Osteoblast (primary cell): ENCODE measurements around the gene NUP93. TPM values are rescaled to one million over a fixed set of nuclear protein-coding genes. Genes with fewer than 3 reads are reported as not detected.
"Not testable (repeated sequence)": the region's sequence is repeated elsewhere in the genome, so short reads cannot be mapped to it uniquely, and the experiment has no call there.

Experiments
- DNase-seq: peaks from one replicate; pipeline ENCODE4 v3.0.0; 2011; ENCODE audit warnings: low spot score, mixed read lengths; ENCODE audit not compliant: insufficient read length; ENCODE audit errors: missing footprints
- H2AFZ ChIP-seq: 2 replicates; pipeline ENCODE4 v1.6.0; 2011; ENCODE audit warnings: mild to moderate bottlenecking, low read length
- H3K27ac ChIP-seq: 2 replicates; pipeline ENCODE4 v1.5.1; 2011; ENCODE audit warnings: mild to moderate bottlenecking, low read depth, low read length, moderate library complexity
- H3K27me3 ChIP-seq: 2 replicates; pipeline ENCODE4 v1.6.0; 2012; ENCODE audit warnings: mild to moderate bottlenecking, control low read depth, inconsistent platforms, low read length, moderate library complexity; ENCODE audit not compliant: insufficient read depth
- H3K36me3 ChIP-seq: 2 replicates; pipeline ENCODE4 v1.5.1; 2011; ENCODE audit warnings: mild to moderate bottlenecking, low read length, control low read depth, moderate library complexity; ENCODE audit not compliant: insufficient read depth
- H3K4me1 ChIP-seq: 2 replicates; pipeline ENCODE4 v1.5.1; 2011; ENCODE audit warnings: mild to moderate bottlenecking, low read length, control low read depth, moderate library complexity; ENCODE audit not compliant: insufficient read depth
- H3K4me2 ChIP-seq: 2 replicates; pipeline ENCODE4 v1.6.0; 2011; ENCODE audit warnings: mild to moderate bottlenecking, low read length; ENCODE audit not compliant: insufficient read depth
- H3K4me3 ChIP-seq: fragments of 200-600 bp; sonication (generic); 3 replicates; pipeline ENCODE4 v1.5.1; 2012; ENCODE audit warnings: mild to moderate bottlenecking, low read length, inconsistent platforms; ENCODE audit not compliant: insufficient read depth
- H3K79me2 ChIP-seq: 2 replicates; pipeline ENCODE4 v1.6.0; 2012; ENCODE audit warnings: mild to moderate bottlenecking, low read length, control low read depth, inconsistent platforms; ENCODE audit not compliant: insufficient read depth
- H3K9me3 ChIP-seq: 2 replicates; pipeline ENCODE4 v1.5.1; 2011; ENCODE audit warnings: low read depth, low read length, control low read depth
- H4K20me1 ChIP-seq: 2 replicates; pipeline ENCODE4 v1.6.0; 2012; ENCODE audit warnings: mild to moderate bottlenecking, low read length, control low read depth; ENCODE audit not compliant: insufficient read depth
- CTCF ChIP-seq: IDR thresholded peaks from 2 replicates; pipeline ENCODE4 v1.5.1; 2011; ENCODE audit warnings: mild to moderate bottlenecking, low read depth, low read length, moderate library complexity; ENCODE audit errors: extremely low read depth
- total RNA-seq: library from RNA; depleted of rRNA; stranded (reverse); fragments of >200 nt; gene quantifications from 2 replicates; pipeline ENCODE4 v1.2.3, GENCODE V29; 2012

Gene NUP93
- total RNA-seq, 1 donor = 40.5 TPM

- Histone ChIP-seq H2AFZ (no peak overlapping the region), H3K4me3 (no peak overlapping the region), H4K20me1 (no peaks in the 10 kb centered on the region), H3K27me3 (no peaks in the 10 kb centered on the region), H3K79me2 (peaks cover 5% of the 10 kb centered on the region), H3K36me3 (peaks cover 2% of the 10 kb centered on the region), H3K4me1 (peaks cover 7% of the 10 kb centered on the region), H3K27ac (no peak overlapping the region), H3K9me3 (no peaks in the 10 kb centered on the region), H3K4me2 (no peak overlapping the region)
- TF ChIP-seq CTCF = no peak
- no peak for DNase-seq
These were observed 69.0 kb downstream of the NUP93 start for GRCh38 chr16:56798955-56799354.

GRCh38 chr16:56800355-56800754 lies 70.4 kb downstream of the NUP93 start:
- no peak for DNase-seq
- no peaks in the 10 kb centered on the region for H3K79me2 ChIP-seq
- H3K27me3 ChIP-seq = no peaks in the 10 kb centered on the region
- no peaks in the 10 kb centered on the region for H3K9me3 ChIP-seq
- no peak for TF ChIP-seq CTCF
- peaks cover 7% of the 10 kb centered on the region for H3K4me1 ChIP-seq
- no peak overlapping the region for H3K4me2 ChIP-seq
- H4K20me1 ChIP-seq = no peaks in the 10 kb centered on the region
- no peak overlapping the region for H3K4me3 ChIP-seq
- no peak overlapping the region for H2AFZ ChIP-seq
- H3K36me3 ChIP-seq = peaks cover 7% of the 10 kb centered on the region
- H3K27ac ChIP-seq = no peak overlapping the region

- DNase-seq = no peak
- Histone ChIP-seq H3K4me2 (no peak overlapping the region), H3K4me1 (peaks cover 8% of the 10 kb centered on the region), H3K4me3 (no peak overlapping the region), H3K9me3 (peaks cover 2% of the 10 kb centered on the region), H4K20me1 (no peaks in the 10 kb centered on the region), H3K27ac (no peak overlapping the region), H2AFZ (no peak overlapping the region), H3K27me3 (no peaks in the 10 kb centered on the region), H3K36me3 (peaks cover 21% of the 10 kb centered on the region), H3K79me2 (no peaks in the 10 kb centered on the region)
- no peak for TF ChIP-seq CTCF
These were observed 71.8 kb downstream of the NUP93 start for GRCh38 chr16:56801762-56802161.

- Histone ChIP-seq H2AFZ (no peak overlapping the region), H3K27ac (peak overlapping the region; percentile 11), H3K4me2 (no peak overlapping the region), H3K79me2 (no peaks in the 10 kb centered on the region), H3K4me1 (peaks cover 11% of the 10 kb centered on the region), H4K20me1 (no peaks in the 10 kb centered on the region), H3K9me3 (peaks cover 3% of the 10 kb centered on the region), H3K27me3 (no peaks in the 10 kb centered on the region), H3K4me3 (no peak overlapping the region), H3K36me3 (peaks cover 25% of the 10 kb centered on the region)
- no peak for TF ChIP-seq CTCF
- DNase-seq = peak; percentile 65
These were observed 77.2 kb downstream of the NUP93 start for GRCh38 chr16:56807011-56807675.

- H4K20me1 ChIP-seq, H3K4me2 ChIP-seq: not testable (repeated sequence)
These were observed 77.7 kb downstream of the NUP93 start for GRCh38 chr16:56807676-56808067.

More at GRCh38 chr16:56807676-56808067, 77.7 kb downstream of the NUP93 start:
- H3K4me1 ChIP-seq = peaks cover 13% of the 10 kb centered on the region
- peaks cover 25% of the 10 kb centered on the region for H3K36me3 ChIP-seq
- not testable (repeated sequence) for H2AFZ ChIP-seq, H3K9me3 ChIP-seq, H3K4me3 ChIP-seq, H3K27ac ChIP-seq, H3K27me3 ChIP-seq, DNase-seq, H3K79me2 ChIP-seq
